ENCODE results near the gene ZNF394.
"Not testable (repeated sequence)": the region's sequence is repeated elsewhere in the genome, so short reads cannot be mapped to it uniquely, and the experiment has no call there.

The ZNF394 gene

GRCh38 chr7:99505324-99505662 lies 5.2 kb upstream of the ZNF394 start:
- peak; percentile 31 for DNase-seq (ENCODE audit: low spot score)
- TF ChIP-seq CTCF (IDR thresholded peaks at IDR 0.05; ENCODE audit: extremely low read depth, insufficient read depth, missing control alignments) = no peak
- in situ Hi-C loops (cut with MboI; ENCODE audit: low pct_unique_long_range_greater_than_20kb, low sequenced_read_pairs, unreplicated experiment) = no loop called here

GRCh38 chr7:99504603-99505323 lies 4.7 kb upstream of the ZNF394 start, which contains the start of gene ZKSCAN5:
ZKSCAN5 (plus strand) TSS chr7:99504662; CDS start chr7:99506045, 1,383 bp downstream.
- TF ChIP-seq CTCF (IDR thresholded peaks at IDR 0.05; ENCODE audit: extremely low read depth, insufficient read depth, missing control alignments) = no peak
- DNase-seq (ENCODE audit: low spot score) = peak; percentile 94
- in situ Hi-C loops (cut with MboI; ENCODE audit: low pct_unique_long_range_greater_than_20kb, low sequenced_read_pairs, unreplicated experiment) = no loop called here

- no peak for TF ChIP-seq CTCF (IDR thresholded peaks at IDR 0.05; ENCODE audit: extremely low read depth, insufficient read depth, missing control alignments)
- in situ Hi-C loops (cut with MboI; ENCODE audit: low pct_unique_long_range_greater_than_20kb, low sequenced_read_pairs, unreplicated experiment) = no loop called here
- DNase-seq (ENCODE audit: low spot score) = no peak
Measured at GRCh38 chr7:99504281-99504602, 4.2 kb upstream of the ZNF394 start.

- in situ Hi-C loops (cut with MboI; ENCODE audit: low pct_unique_long_range_greater_than_20kb, low sequenced_read_pairs, unreplicated experiment); DNase-seq (ENCODE audit: low spot score): not testable (repeated sequence)
Measured at GRCh38 chr7:99501236-99501635, 1.2 kb upstream of the ZNF394 start.

GRCh38 chr7:99500637-99501009 lies 542 bp upstream of the ZNF394 start:
- no peak for TF ChIP-seq CTCF (IDR thresholded peaks at IDR 0.05; ENCODE audit: extremely low read depth, insufficient read depth, missing control alignments)
- in situ Hi-C loops (cut with MboI; ENCODE audit: low pct_unique_long_range_greater_than_20kb, low sequenced_read_pairs, unreplicated experiment) = no loop called here

GRCh38 chr7:99499371-99499720 lies 735 bp downstream of the ZNF394 start:
- in situ Hi-C loops (cut with MboI; ENCODE audit: low pct_unique_long_range_greater_than_20kb, low sequenced_read_pairs, unreplicated experiment) = no loop called here
- peak; percentile 36 for DNase-seq (ENCODE audit: low spot score)
- TF ChIP-seq CTCF (IDR thresholded peaks at IDR 0.05; ENCODE audit: extremely low read depth, insufficient read depth, missing control alignments) = peak; percentile 0

More at GRCh38 chr7:99500637-99501009, 542 bp upstream of the ZNF394 start:
- DNase-seq (ENCODE audit: low spot score) = no peak

GRCh38 chr7:99498546-99498944 lies 1.5 kb downstream of the ZNF394 start:
- DNase-seq (ENCODE audit: low spot score) = no peak
- no peak for TF ChIP-seq CTCF (IDR thresholded peaks at IDR 0.05; ENCODE audit: extremely low read depth, insufficient read depth, missing control alignments)
- in situ Hi-C loops (cut with MboI; ENCODE audit: low pct_unique_long_range_greater_than_20kb, low sequenced_read_pairs, unreplicated experiment) = no loop called here

Measured in GM13977 (cell line).